Left lung (tissue), 10 donors: ENCODE measurements around the gene KIZ. TPM values are rescaled to one million over a fixed set of nuclear protein-coding genes. Genes with fewer than 3 reads are reported as not detected.

Source experiments
- ATAC-seq: fragments of 200-7000 bp; cut with Tn5 transposase; one replicate; pipeline ENCODE4 v1.9.1; 2020; ENCODE audit warnings: moderate library complexity
- DNase-seq, 4 donors: peaks; one replicate each; pipeline ENCODE4 v3.0.0-alpha.2; 2013 to 2020
- H3K27ac ChIP-seq, 2 donors: fragments of 200-600 bp; sonication (generic) in 1 of 2; one replicate each; pipeline versions ENCODE4 v1.5.0 to v1.8.0; 2020 to 2021
- H3K27me3 ChIP-seq, 2 donors: fragments of 200-600 bp; sonication (generic) in 1 of 2; one replicate each; pipeline versions ENCODE4 v1.5.0 to v1.8.0; 2020 to 2021
- H3K36me3 ChIP-seq, 2 donors: fragments of 200-600 bp; sonication (generic) in 1 of 2; one replicate each; pipeline versions ENCODE4 v1.5.0 to v1.8.0; 2020 to 2021
- H3K4me1 ChIP-seq, 2 donors: fragments of 200-600 bp; one replicate each; pipeline ENCODE4 v1.8.0; 2021
- H3K4me3 ChIP-seq, 2 donors: fragments of 200-600 bp; sonication (generic) in 1 of 2; one replicate each; pipeline versions ENCODE4 v1.5.0 to v1.8.0; 2020 to 2021; ENCODE audit warnings: mild to moderate bottlenecking in 1 of 2
- H3K9me3 ChIP-seq, 2 donors: fragments of 200-600 bp; sonication (generic) in 1 of 2; one replicate each; pipeline versions ENCODE4 v1.5.0 to v1.8.0; 2020 to 2021
- CTCF ChIP-seq, 2 donors: fragments of 200-600 bp; sonication (generic) in 1 of 2; IDR thresholded peaks; one replicate each; pipeline versions ENCODE4 v1.5.0 to v1.8.0; 2021; ENCODE audit warnings: antibody characterized with exemption in 2 of 2
- intact Hi-C, 2 donors: fragments of 100-400 bp; cut with DNase I; formaldehyde crosslinking; loops; one replicate each; pipeline versions ENCODE4 v1.11.2 to v1.14.2; 2022
- polyA plus RNA-seq, 6 donors: library from polyadenylated mRNA; unstranded; fragments of 120-200 nt; gene quantifications; one replicate each; pipeline ENCODE4 v1.2.1, GENCODE V29; 2013; ENCODE audit not compliant: insufficient read length in 6 of 6
- total RNA-seq, 2 donors: library from RNA; stranded (reverse); fragmentation: NEBNext Ultra II Directional; extraction: Animal tissue kit (Norgen Biotek cat#: 25700); gene quantifications; one replicate each; pipeline ENCODE4 v1.2.1, GENCODE V29; 2021
- donor health status: DM: no; HTN: yes; CAD: no.
- donor health status: DM: no; HTN: no; CAD: no.

Gene KIZ
- total and polyA plus RNA-seq, 8 donors: 10.4 to 30.6 (median 25.2) TPM

- no peaks in the 10 kb centered on the region for H3K27me3 ChIP-seq
- TF ChIP-seq CTCF (IDR thresholded peaks at IDR 0.05): peak; percentile 60 to 80
Measured at GRCh38 chr20:21235484-21236445, 109.9 kb downstream of the KIZ start.

GRCh38 chr20:21237956-21238799 lies 112.3 kb downstream of the KIZ start:
- no peak for DNase-seq
- intact Hi-C loops: loop anchor here (5.0 to 10.0 kb wide), 2 partner anchors 267 to 269 kb away; no protein-coding TSS in a partner anchor
- Histone ChIP-seq H3K27ac (no peak overlapping the region), H3K4me1 (peaks cover 0 to 5% of the 10 kb centered on the region in 2 donors), H3K36me3 (peaks cover 0 to 5% of the 10 kb centered on the region in 2 donors), H3K27me3 (no peaks in the 10 kb centered on the region), H3K9me3 (no peaks in the 10 kb centered on the region), H3K4me3 (no peak overlapping the region)
- no peak for TF ChIP-seq CTCF (IDR thresholded peaks at IDR 0.05)
- no peak for ATAC-seq

More at GRCh38 chr20:21235484-21236445, 109.9 kb downstream of the KIZ start:
- intact Hi-C loops: loop anchor here (5.0 to 10.0 kb wide), 2 partner anchors 269 to 272 kb away; no protein-coding TSS in a partner anchor
- Histone ChIP-seq H3K4me1 (peaks cover 0 to 5% of the 10 kb centered on the region in 2 donors), H3K9me3 (no peaks in the 10 kb centered on the region), H3K4me3 (no peak overlapping the region), H3K36me3 (peaks cover 0 to 9% of the 10 kb centered on the region in 2 donors), H3K27ac (no peak overlapping the region)
- DNase-seq (peak; percentile 47 to 87 (median 58)), ATAC-seq (peak; percentile 97)

- no peaks in the 10 kb centered on the region for H3K27me3 ChIP-seq
- no peak for DNase-seq
- no peak overlapping the region for H3K27ac ChIP-seq
- H3K4me1 ChIP-seq: peaks cover 0 to 5% of the 10 kb centered on the region in 2 donors
- intact Hi-C loops: loop anchor here (5.0 to 10.0 kb wide), 2 partner anchors 266 to 268 kb away; no protein-coding TSS in a partner anchor
- no peak for TF ChIP-seq CTCF (IDR thresholded peaks at IDR 0.05)
- H3K4me3 ChIP-seq: no peak overlapping the region
- no peak for ATAC-seq
- peaks cover 0 to 9% of the 10 kb centered on the region in 2 donors for H3K36me3 ChIP-seq
- no peaks in the 10 kb centered on the region for H3K9me3 ChIP-seq
Measured at GRCh38 chr20:21238818-21239536, 113.1 kb downstream of the KIZ start.

- DNase-seq: no peak
- H3K9me3 ChIP-seq: no peaks in the 10 kb centered on the region
- intact Hi-C loops: no loop called here
Measured at GRCh38 chr20:21240394-21240793, 114.5 kb downstream of the KIZ start.

More at GRCh38 chr20:21240394-21240793, 114.5 kb downstream of the KIZ start:
- no peak overlapping the region for H3K27ac ChIP-seq
- no peaks in the 10 kb centered on the region for H3K27me3 ChIP-seq
- H3K4me1 ChIP-seq: peaks cover 0 to 5% of the 10 kb centered on the region in 2 donors
- H3K4me3 ChIP-seq: no peak overlapping the region
- ATAC-seq: no peak
- TF ChIP-seq CTCF (IDR thresholded peaks at IDR 0.05): no peak
- peaks cover 0 to 19% of the 10 kb centered on the region in 2 donors for H3K36me3 ChIP-seq
